Hematopoietic multipotent progenitor cell treated with erythropoietin and hydrocortisone succinate and interleukin-3 and kit ligand, for 4 days (in vitro differentiated cells): ENCODE measurements around the gene CSF1.
"Not testable (repeated sequence)": the region's sequence is repeated elsewhere in the genome, so short reads cannot be mapped to it uniquely, and the experiment has no call there.

Source experiments
- DNase-seq: peaks from one replicate; pipeline ENCODE4 v3.0.0-alpha.2; 2015

CSF1 gene

DNA sequence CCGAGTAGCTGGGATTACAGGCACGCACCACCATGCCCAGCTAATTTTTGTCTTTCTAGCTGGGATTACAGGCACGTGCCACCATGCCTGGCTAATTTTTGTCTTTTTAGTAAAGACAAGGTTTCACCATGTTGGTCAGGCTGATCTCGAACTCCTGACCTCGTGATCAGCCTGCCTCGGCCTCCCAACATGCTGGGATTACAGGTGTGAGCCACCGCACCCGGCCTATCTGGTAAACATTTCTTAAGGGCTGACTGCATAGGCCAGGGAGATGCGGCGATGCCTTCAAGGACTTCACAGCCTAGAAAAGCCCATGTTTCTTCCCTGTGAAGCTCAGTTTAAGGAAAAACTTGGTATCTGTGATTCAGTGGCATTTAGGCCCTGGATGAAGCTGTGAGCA is 9.7 kb downstream of the CSF1 start:
- not testable (repeated sequence) for DNase-seq

DNA sequence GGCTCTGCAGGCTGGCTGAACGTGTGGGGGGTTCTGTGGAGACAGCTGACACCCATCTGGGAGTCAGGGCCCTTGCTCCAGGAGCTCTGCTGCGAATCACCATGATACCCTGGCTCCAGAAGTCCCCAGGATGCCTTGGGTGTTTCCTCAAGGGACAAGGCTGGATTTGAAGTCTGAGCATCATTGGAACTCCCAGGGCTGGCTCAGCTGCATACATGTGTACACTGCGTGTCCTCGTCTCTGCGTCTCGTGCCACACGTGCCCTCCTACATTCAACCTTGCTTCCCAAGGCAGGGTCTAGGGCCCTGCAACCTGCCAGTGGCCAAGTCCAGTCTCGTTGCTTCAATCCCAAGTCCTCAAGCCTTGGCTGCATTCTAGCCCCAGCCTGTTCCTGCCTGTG is 11.7 kb downstream of the CSF1 start:
- no peak for DNase-seq

DNA sequence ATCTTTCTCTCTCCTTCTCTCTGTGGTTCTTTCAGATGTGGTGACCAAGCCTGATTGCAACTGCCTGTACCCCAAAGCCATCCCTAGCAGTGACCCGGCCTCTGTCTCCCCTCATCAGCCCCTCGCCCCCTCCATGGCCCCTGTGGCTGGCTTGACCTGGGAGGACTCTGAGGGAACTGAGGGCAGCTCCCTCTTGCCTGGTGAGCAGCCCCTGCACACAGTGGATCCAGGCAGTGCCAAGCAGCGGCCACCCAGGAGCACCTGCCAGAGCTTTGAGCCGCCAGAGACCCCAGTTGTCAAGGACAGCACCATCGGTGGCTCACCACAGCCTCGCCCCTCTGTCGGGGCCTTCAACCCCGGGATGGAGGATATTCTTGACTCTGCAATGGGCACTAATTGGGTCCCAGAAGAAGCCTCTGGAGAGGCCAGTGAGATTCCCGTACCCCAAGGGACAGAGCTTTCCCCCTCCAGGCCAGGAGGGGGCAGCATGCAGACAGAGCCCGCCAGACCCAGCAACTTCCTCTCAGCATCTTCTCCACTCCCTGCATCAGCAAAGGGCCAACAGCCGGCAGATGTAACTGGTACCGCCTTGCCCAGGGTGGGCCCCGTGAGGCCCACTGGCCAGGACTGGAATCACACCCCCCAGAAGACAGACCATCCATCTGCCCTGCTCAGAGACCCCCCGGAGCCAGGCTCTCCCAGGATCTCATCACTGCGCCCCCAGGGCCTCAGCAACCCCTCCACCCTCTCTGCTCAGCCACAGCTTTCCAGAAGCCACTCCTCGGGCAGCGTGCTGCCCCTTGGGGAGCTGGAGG is 12.7 kb downstream of the CSF1 start:
- DNase-seq = peak; percentile 54

DNA sequence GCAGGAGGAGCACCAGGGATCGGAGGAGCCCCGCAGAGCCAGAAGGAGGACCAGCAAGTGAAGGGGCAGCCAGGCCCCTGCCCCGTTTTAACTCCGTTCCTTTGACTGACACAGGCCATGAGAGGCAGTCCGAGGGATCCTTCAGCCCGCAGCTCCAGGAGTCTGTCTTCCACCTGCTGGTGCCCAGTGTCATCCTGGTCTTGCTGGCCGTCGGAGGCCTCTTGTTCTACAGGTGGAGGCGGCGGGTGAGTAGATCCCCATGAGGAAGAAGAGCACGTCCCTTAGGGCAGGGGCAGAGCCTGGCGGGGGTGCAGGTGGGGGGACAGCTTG is 13.3 kb downstream of the CSF1 start:
- DNase-seq = no peak

DNA sequence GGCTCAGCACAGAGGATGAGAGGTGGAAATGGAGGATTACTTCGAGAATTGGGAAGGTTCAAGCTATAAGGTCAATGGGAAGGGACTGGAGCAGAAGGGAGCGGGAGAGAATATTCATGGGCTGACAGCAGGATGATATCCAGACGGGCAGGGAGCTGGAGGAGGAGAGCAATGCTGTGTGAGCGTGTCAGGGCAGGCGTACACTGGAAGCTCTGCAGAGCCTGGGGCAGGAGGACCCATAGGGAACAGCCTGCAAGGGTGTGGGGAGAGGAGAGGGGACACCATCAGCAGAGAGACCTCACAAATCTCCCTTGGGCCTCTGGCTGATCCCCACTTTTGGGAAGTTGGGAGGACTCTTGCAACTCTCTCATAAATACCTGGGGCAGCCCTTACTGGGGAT is 13.7 kb downstream of the CSF1 start:
- DNase-seq = no peak

DNA sequence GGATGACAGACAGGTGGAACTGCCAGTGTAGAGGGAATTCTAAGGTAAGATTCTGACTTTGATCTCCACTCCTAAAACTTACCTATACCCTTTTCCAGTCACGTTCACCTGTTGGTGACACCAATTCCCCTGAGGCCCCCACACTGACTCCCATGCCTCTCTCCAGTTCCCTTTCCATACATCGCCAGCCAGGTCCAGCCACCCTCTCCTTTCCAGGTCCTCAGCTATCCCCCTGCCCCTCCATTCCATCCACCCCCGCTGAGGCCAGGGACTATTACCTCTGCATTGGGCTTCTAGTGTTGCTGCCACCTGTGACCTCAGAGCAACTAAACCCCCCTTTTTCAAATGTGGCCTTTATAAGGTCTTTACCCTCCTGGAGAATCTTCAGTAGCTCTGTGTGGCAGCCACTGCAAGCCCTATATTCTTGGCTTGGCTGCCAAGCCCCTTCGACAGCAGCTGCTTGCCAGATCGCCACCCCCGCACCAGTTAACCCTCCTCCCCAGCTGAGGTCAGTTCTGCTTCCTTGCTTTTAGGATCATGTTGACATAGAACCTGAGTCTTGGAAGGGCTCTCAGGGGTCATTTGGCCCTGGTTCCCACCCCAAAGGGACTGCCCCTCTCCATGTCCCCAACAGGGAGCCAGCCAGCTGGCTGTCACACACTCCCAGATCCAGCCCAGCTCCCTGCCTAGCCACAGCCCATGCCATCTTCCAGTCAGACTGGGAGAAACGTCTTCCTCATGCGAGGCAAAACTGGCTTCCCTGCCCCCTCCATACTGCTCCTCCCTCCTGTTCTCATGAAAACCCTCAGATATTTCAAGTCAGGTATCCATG is 14.7 kb downstream of the CSF1 start:
- DNase-seq = no peak

DNA sequence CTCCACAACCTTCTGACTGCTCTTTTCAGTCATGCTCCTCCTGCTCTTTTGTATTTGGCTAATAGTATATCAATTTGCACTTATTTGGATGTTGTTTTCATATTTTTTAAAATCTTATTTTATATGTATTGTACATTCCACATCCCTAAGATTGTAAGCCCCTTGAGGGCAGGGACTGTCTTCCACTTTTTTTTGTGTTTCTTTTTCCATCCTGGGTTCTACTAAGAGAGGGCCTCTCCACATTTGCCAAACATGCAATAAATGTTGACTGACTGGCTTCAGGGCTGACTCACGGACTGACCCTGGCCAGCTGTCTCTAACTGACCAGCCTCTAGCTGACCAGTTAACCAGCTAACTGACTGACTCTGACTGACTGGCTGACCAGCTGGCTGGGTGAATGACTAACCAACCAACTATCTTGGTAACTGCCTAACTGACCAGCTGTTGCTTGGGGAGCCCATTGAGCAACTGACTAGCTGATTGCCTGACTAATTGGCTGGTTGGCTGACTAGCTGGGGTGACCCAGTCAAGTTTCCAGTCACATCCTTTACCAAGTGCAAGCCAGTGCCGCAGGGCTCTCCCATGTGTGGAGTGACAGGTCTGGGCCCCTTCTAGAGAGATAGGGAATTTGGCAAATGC is 16.1 kb downstream of the CSF1 start:
- DNase-seq = no peak

DNA sequence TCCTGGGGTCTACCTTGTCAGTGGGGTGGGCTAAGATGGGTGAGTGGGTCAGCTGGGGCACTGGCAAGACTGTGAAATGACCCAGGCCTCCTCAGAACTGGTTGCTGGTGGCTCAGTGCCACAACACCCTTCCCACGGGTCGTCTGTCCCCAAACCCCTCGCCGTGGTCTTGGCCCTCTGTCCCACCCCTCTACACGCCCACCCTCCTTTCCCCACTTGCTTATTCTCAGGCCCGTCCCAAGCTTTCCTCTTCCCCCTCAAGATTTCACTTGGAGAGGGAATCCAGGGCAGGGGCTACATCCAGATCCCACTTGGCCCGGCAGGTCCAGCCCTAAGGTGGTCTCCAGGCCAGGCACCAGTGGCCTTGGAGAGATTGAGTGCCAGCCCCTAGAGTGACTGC is 16.7 kb downstream of the CSF1 start:
- no peak for DNase-seq

DNA sequence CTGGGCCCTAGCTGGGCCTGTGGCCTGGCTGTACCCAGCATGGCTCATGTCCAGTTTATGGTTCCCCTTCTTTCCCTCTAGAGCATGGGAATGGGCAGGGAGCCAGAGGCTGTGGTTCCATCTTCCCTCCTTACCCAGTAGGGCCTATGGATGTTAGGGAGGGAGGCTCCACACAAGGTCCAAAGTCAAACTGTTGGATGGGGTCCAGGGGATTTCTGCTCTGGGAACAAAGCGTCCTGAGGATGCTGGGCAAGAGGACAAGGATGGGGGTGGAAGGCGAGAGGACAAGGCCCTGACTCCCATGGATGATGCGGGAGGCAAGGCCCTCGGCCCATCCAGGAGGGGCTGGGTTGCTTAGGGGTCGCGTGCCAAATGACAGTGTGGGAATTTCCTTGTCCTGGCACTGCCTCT is 17.3 kb downstream of the CSF1 start:
- no peak for DNase-seq

DNA sequence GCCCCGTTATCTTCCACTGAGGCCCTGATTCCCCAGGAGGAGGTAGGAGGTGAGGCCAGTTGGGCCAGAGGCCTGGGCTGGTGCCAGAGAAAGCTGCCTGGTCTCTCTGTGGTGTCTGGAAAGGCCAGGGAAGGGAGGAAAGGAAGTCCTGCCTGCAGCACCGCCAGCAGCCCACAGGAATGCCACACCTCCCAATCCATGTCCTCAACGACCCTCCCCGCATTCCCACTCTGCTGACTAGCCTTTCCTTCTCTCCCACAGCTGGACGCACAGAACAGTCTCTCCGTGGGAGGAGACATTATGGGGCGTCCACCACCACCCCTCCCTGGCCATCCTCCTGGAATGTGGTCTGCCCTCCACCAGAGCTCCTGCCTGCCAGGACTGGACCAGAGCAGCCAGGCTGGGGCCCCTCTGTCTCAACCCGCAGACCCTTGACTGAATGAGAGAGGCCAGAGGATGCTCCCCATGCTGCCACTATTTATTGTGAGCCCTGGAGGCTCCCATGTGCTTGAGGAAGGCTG is 18.0 kb downstream of the CSF1 start:
- no peak for DNase-seq

DNA sequence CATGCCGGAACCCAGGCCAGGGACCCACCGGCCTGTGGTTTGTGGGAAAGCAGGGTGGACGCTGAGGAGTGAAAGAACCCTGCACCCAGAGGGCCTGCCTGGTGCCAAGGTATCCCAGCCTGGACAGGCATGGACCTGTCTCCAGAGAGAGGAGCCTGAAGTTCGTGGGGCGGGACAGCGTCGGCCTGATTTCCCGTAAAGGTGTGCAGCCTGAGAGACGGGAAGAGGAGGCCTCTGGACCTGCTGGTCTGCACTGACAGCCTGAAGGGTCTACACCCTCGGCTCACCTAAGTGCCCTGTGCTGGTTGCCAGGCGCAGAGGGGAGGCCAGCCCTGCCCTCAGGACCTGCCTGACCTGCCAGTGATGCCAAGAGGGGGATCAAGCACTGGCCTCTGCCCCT is 18.5 kb downstream of the CSF1 start:
- no peak for DNase-seq

DNA sequence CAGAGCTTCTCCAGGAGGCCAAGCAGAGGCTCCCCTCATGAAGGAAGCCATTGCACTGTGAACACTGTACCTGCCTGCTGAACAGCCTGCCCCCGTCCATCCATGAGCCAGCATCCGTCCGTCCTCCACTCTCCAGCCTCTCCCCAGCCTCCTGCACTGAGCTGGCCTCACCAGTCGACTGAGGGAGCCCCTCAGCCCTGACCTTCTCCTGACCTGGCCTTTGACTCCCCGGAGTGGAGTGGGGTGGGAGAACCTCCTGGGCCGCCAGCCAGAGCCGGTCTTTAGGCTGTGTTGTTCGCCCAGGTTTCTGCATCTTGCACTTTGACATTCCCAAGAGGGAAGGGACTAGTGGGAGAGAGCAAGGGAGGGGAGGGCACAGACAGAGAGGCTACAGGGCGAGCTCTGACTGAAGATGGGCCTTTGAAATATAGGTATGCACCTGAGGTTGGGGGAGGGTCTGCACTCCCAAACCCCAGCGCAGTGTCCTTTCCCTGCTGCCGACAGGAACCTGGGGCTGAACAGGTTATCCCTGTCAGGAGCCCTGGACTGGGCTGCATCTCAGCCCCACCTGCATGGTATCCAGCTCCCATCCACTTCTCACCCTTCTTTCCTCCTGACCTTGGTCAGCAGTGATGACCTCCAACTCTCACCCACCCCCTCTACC is 19.1 kb downstream of the CSF1 start:
- no peak for DNase-seq

DNA sequence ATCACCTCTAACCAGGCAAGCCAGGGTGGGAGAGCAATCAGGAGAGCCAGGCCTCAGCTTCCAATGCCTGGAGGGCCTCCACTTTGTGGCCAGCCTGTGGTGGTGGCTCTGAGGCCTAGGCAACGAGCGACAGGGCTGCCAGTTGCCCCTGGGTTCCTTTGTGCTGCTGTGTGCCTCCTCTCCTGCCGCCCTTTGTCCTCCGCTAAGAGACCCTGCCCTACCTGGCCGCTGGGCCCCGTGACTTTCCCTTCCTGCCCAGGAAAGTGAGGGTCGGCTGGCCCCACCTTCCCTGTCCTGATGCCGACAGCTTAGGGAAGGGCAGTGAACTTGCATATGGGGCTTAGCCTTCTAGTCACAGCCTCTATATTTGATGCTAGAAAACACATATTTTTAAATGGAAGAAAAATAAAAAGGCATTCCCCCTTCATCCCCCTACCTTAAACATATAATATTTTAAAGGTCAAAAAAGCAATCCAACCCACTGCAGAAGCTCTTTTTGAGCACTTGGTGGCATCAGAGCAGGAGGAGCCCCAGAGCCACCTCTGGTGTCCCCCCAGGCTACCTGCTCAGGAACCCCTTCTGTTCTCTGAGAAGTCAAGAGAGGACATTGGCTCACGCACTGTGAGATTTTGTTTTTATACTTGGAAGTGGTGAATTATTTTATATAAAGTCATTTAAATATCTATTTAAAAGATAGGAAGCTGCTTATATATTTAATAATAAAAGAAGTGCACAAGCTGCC is 19.8 kb downstream of the CSF1 start:
- DNase-seq = no peak

DNA sequence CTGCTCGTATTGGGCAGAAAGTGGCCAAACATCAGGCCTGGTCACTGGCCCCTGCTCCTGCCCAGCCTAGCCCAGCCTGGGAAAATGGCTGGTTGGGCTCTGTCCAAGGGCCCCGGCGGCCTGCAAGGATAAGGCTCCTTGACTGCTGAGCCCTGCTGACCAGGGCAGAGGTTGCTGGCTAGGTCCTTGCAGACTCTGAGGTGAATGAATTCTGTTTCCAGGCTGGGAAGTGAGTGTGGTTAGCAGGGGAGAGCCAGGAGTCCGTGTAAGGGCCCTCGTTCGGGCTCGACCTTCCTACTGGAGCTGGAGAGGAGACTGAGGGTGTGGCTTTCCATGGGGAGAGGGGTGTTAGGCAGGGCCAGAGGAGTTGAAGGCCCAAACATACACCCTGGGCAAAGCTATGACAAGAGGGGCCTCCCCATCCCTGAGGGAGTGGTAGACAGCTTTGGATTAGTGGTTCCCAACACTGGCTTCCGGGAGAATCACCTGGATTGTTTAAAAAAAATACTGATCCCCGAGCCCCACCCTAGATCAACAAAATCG is 20.6 kb downstream of the CSF1 start:
- DNase-seq = peak; percentile 59

DNA sequence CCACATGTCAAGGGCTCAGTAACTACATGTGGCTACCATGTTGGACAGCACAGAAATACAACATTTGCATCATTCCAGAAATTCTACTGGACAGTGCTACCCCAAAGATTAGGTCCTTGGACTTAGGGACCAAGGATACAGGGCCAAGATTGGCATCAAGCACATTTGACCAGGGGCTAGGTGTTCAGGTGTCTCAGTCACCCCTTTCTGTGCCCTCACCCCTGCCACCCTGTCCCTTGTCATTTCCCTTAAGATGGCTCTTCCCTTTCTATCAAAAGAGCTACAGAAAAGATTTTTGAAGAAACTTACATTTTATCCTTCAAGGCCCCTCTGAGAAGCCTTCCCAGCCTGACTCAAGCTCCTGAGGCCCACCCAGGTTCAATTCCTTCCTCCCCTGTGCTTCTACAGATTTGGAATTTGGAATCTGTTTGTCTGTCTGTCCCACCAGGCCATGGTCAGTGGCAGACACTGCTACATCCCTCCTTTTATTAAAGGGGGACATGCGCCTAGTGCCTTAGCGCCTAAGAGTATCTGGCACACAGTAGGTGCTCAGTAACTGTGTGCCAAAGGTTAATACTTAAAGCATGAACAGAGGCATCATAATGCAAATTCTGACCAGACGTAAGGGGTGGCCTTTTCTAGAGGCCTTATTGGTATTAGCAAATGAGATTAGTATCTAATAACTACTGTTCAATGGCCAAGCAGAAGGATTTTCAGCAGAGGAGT is 21.4 kb downstream of the CSF1 start:
- no peak for DNase-seq

DNA sequence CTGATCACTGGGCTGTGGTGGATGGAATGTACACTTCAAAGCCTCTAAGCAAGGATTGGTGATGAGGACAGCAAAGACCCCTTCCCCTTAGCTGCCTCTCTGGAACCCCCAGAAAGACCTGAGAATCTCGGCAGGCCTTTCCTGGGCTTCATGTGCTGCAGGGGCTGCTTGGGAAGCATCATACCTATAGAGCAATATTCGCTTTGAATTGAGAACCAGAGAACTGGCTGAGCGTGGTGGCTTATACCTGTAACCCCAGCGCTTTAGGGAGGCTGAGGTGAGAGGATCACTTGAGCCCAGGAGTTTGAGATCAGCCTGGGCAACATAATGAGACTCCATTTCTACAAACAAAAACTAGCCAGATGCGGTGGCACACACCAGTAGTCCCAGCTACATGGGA is 22.0 kb downstream of the CSF1 start:
- DNase-seq = no peak

DNA sequence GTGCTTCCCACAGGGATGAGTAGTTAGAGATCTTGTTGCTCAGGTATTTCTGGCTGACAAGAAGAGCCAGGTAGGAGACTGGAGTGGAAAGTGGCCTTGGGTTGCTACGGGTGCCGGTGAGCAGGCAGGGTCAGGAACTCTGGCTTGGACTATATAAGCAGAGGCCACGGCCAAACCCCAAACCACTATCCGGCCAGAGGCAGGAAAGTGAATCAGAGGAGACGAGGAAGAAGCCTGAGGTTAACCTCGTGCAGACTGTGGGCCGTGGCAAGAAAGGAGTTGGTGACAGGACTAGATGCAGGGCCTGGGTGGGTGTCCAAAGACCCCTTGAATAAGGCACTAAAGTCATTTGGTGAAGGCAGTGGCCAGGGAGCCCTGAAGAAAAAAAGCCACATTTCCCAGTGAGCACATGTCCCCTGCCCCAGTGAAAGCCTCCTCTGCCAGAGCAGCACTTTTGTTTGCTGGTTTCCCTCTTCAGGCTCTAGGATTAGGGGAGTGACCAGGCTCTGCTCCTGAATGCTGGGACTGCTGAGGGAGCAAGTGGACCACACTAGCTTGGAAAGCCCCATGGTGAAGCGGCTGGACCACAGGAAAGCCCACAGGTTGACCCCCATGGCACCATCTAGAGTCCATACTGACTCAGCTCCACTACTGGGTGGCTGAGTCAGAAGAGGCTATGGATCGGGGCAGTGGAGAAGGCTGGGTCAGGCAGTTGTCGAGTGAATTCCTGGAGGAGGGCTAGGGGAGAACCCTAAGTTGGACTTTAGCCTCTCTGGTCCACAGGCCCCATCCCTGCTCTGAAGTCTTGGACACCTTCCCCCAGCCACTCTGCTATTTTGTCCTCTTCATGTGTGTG is 23.4 kb downstream of the CSF1 start:
- DNase-seq = peak; percentile 65

DNA sequence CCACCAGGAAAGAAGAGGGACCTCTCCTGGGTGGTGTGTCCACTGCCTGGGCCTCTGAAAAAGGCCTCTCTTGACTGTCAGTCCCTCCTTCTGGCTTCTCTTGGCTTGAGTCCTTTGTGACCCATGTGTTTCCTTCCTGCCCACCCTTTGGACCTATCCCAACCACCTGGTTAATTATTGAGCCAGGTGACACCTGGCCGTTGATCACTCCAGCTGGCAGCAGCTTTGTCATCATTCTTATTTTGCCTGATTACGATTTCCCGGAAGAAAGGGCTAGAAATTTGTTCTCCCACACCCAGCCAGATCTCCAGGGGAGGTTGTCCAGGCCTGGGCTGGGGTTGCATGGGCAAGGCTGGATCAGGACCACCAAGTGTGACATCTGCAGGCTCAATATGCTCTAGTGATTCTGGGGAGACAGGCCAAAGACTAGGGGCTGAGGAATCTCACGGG is 24.8 kb downstream of the CSF1 start:
- no peak for DNase-seq

DNA sequence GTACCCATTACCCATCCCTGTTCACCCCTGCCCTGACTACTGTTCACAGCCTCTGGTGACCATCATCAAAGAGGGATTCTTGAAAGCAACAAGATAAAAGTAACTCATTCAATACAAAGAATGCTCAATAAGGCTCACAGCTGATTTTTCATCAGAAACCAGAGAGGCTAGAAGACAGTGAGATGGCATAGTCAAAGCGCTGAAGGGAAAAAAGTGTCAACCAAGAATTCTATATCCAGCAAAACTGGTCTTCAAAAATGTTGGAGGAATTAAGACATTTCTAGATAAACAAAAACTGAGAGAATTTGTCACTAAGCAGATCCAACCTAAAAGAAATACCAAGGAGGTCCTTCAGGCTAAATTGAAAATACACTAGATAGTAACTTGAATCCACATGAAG is 27.1 kb downstream of the CSF1 start:
- no peak for DNase-seq

DNA sequence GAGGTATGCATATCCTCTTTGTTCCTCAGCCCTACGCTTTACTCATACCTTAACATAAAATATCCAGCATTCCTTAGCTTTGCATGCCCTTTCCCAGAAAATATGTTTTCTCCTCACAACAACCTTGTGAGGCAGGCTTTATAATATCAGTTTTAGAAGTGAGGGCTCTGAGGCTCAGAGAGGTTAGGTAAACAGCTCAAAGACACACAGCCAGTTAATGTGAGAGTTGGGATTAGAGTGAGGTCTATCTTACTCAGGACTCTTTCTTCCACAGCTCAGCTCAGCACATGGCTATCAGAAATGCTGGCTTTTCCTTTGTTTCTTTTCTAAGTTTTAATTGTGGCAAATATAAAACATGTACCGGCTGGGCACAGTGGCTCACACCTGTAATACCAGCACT is 27.9 kb downstream of the CSF1 start:
- DNase-seq = no peak
